Activated naive CD8-positive, alpha-beta T cell (primary cell): ENCODE data around the gene WDR33.
A peak's percentile ranks its signal among the peaks of the same experiment; 100 is the strongest.

Experiments
- H3K27ac Mint-ChIP-seq: one replicate; pipeline ENCODE4 v1.8.0; 2021; ENCODE audit warnings: mixed read lengths
- H3K27me3 Mint-ChIP-seq: one replicate; pipeline ENCODE4 v1.8.0; 2021; ENCODE audit warnings: mixed read lengths
- H3K36me3 Mint-ChIP-seq: one replicate; pipeline ENCODE4 v1.8.0; 2021; ENCODE audit warnings: mixed read lengths
- H3K4me1 Mint-ChIP-seq: one replicate; pipeline ENCODE4 v1.8.0; 2021; ENCODE audit warnings: low read depth, mixed read lengths
- H3K4me3 Mint-ChIP-seq: one replicate; pipeline ENCODE4 v1.8.0; 2021; ENCODE audit warnings: mild to moderate bottlenecking, mixed read lengths
- H3K9me3 Mint-ChIP-seq: one replicate; pipeline ENCODE4 v1.8.0; 2021; ENCODE audit warnings: low read depth, mixed read lengths

WDR33 gene

DNA sequence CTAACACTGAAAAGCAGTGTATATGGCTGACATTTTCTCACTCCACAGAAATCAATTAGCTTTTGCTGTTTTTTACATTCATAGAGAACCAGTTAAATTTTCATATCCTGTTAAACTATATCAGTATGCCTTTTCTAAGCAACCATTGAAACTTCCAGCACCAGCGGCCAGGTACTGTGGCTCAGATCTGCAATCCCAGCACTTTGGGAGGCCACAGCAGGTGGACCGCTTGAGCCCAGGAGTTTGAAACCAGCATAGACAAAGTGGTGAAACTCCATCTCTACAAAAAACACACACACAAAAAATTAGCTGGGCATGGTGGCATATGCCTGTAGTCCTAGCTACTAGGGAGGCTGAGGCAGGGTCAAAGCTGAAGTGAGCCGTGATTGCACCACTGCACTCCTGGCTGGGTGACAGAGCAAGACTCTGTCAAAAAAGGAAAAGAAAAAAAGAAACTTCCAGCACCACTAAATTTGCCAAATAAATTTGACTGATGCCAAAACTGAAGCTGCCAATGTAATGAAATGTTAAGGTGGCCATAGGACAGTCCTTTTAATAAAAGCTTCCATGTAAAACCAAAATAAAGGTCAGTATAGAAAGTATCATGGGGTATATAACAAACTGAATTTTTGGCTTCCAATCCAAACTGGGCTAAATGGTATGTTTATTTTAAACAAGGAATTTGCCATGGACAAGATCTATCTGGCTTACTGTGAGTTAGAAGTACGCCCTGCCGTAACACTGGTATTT is 106.2 kb downstream of the WDR33 start:
- Mint-ChIP-seq H3K27ac (peak overlapping the region; percentile 46), H3K4me3 (peak overlapping the region; percentile 66), H3K9me3 (no peaks in the 10 kb centered on the region), H3K36me3 (peaks cover 17% of the 10 kb centered on the region), H3K27me3 (no peaks in the 10 kb centered on the region), H3K4me1 (peaks cover 44% of the 10 kb centered on the region)

DNA sequence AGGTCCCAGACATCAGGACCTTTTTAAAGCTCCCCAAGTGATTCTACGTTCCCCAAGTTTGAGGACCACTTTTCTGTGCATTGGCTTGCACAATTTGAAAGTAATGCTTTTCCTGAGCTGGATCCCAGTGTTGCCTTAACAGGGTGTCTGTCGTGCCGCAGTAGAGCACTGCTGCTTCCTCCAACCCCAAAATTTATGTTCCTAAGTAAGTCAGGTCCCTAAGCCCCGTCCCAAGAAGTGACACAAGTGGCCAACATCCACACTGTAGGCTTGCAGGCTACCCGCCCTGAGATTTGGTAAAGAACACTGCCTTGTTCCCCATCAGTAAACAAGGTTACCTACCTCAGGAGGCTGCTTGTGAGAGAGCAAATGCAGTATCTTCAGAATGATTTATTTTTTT is 107.7 kb downstream of the WDR33 start:
- Mint-ChIP-seq H3K27ac (peak overlapping the region; percentile 46), H3K4me3 (peak overlapping the region; percentile 90), H3K9me3 (no peaks in the 10 kb centered on the region), H3K27me3 (no peaks in the 10 kb centered on the region), H3K36me3 (peaks cover 14% of the 10 kb centered on the region), H3K4me1 (peaks cover 44% of the 10 kb centered on the region)

DNA sequence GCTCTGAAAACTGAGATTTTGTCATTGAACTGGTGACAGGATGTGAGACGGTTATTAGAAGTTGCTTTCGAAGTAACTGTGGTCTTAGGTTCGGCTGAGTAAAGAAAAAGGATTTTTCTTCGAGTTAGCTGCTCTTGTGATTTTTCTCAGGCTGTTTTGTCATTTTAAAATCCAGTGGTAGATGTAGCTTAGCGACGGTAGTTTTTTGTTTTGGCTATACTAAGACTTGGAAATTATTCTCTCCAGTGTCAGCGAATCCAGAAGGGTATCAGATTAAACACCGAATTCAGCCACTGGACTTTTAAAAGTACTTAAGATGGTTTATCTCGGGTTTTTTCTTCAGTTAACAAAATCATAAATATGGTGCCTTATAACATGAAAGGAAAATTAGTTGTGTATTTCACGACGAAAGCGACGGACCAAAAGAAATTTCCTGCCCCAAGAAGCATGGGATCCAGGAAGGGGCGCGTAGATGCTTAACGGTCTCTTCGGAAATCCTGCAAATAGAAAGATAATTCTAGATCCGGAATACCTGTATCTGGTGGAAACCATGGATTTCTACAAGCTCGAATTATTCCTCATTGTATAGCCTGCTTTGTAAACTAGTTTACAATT is 108.5 kb downstream of the WDR33 start:
- H3K9me3 Mint-ChIP-seq = no peaks in the 10 kb centered on the region
- peak overlapping the region; percentile 90 for H3K4me3 Mint-ChIP-seq
- H3K27ac Mint-ChIP-seq = peak overlapping the region; percentile 92
- H3K27me3 Mint-ChIP-seq = no peaks in the 10 kb centered on the region
- peaks cover 44% of the 10 kb centered on the region for H3K4me1 Mint-ChIP-seq
- H3K36me3 Mint-ChIP-seq = peaks cover 14% of the 10 kb centered on the region

DNA sequence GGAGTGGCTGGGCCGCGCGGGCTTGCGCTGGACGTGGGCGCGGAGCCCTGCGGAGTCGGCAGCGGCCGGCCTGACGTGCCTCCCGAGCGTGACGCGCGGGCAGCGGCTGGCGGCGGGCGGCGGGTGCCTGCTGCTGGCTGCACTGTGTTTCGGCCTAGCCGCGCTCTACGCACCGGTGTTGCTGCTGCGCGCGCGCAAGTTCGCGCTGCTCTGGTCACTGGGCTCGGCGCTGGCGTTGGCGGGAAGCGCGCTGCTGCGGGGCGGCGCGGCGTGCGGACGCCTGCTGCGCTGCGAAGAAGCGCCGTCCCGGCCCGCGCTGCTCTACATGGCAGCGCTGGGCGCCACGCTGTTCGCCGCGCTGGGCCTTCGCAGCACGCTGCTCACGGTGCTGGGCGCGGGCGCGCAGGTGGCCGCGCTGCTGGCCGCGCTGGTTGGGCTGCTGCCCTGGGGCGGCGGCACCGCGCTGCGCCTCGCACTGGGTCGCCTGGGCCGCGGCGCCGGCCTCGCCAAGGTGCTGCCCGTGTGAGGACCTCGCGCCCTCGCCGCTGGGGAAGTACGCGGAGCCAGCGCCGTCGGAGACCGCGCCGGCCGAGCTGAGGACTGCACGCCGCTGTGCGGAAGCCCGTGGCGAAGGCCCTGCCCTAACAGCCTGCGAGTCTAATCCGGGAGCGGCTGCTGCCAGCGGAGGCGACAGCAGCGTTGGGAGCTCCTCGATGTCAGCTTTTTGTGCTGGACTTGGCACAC is 109.1 kb downstream of the WDR33 start:
- H3K36me3 Mint-ChIP-seq = peaks cover 12% of the 10 kb centered on the region
- no peaks in the 10 kb centered on the region for H3K9me3 Mint-ChIP-seq
- H3K4me3 Mint-ChIP-seq = peak overlapping the region; percentile 93
- H3K4me1 Mint-ChIP-seq = peaks cover 44% of the 10 kb centered on the region
- H3K27me3 Mint-ChIP-seq = no peaks in the 10 kb centered on the region
- peak overlapping the region; percentile 92 for H3K27ac Mint-ChIP-seq

DNA sequence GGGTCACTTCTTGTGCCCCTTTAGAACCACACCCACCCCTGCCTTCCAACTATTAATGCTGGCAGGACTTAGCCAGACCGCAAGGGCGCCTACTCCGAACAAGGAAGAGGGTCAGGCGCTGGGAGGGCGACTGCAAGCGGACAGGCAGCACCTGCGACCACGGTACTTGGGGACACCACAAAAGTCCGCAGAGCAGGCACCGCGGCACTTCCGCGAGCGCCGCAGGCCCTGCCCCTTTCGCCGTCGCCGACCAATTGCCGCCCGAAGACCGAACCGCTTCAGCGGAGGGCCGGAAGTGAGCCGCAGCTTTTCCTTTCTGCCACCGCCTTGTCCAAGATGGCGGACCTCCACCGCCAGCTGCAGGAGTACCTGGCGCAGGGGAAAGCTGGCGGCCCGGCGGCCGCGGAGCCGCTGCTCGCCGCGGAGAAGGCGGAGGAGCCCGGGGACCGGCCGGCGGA is 109.7 kb downstream of the WDR33 start, which contains the start of gene SFT2D3:
TSS of gene SFT2D3 (plus strand) at position 305 of the 458 bp plus-strand sequence. CDS start at position 337, 32 bp downstream.
- peak within 1 kb of the TSS; percentile 93 for H3K4me3 Mint-ChIP-seq
- H3K9me3 Mint-ChIP-seq = no peaks in the 10 kb centered on the region
- H3K36me3 Mint-ChIP-seq = peaks cover 12% of the 10 kb centered on the region
- peak within 1 kb of the TSS; percentile 97 for H3K27ac Mint-ChIP-seq
- H3K27me3 Mint-ChIP-seq = no peaks in the 10 kb centered on the region
- peaks cover 44% of the 10 kb centered on the region for H3K4me1 Mint-ChIP-seq

DNA sequence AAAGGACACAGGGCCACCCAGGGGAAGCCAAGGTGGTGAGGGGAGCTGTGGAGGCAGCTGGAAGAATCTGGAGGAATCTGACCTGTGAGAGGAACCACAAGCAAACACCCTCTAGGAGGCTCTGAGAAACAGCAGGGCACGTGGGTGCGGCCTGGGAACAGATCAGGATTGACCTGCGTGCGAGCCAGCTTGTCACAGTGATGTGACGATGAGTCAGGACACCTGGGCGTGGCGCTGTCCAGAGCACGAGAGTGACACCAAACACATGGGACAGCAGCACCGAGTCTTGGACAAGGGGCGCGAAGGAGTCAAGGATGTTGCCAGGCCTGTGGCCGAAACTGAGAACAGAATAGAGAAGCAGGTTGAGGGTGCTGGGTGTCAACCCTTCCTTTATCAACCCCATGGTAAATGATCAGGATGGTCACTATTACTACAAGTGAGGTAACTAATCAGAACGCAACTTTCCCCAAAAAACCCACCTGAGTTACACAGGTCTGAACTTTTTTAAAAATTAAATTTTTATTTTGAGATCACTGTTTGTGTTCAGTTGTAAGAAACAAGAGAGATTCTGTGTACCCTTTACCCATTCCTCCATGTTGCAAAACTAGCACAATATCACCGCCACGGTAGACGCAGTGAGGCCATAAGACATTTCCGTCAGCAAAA is 110.3 kb downstream of the WDR33 start:
- Mint-ChIP-seq H3K4me3 (peak overlapping the region; percentile 93), H3K4me1 (peaks cover 44% of the 10 kb centered on the region), H3K27ac (peak overlapping the region; percentile 97), H3K36me3 (peaks cover 12% of the 10 kb centered on the region), H3K9me3 (no peaks in the 10 kb centered on the region), H3K27me3 (no peaks in the 10 kb centered on the region)

DNA sequence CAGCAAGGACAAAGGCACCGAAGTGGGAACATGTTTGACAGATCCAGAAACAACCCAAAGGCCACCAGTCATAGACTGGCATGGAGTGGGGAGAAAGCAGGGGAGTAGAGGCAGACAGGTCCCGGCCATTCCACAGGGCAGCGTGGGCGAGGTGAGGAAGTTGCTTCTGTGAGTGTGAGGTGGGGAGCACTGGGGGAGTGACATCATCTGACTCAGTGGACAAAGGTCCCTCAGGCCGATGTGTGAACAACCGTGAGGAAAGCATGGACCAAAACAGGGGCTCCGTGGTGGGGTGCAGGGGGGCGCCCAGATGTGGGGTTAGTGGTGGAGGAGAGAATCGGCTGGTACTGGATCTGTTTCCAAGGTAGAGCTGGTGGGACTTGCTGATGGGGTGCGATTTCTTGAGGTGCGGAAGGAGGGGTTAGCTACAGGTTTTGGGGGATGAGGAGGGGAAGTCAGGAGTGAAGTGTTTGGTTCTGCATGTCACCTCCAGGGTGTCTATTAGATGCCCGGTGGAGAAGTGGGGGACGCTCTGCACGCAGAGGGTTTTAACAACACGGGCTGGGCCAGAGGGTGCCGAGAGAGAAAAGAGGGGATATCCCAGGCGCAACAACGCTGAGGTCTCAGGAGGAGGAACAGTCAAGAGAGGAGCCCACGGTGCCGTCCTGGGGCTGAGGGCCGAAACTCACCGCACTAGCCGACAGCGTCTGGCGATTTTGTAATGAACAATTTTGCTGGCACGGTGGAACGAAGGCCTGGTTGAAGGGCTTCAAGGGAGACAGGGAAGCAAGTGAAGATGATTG is 112.2 kb downstream of the WDR33 start:
- peak overlapping the region; percentile 36 for H3K27ac Mint-ChIP-seq
- peaks cover 27% of the 10 kb centered on the region for H3K4me1 Mint-ChIP-seq
- peaks cover 10% of the 10 kb centered on the region for H3K36me3 Mint-ChIP-seq
- H3K9me3 Mint-ChIP-seq = no peaks in the 10 kb centered on the region
- H3K27me3 Mint-ChIP-seq = no peaks in the 10 kb centered on the region
- H3K4me3 Mint-ChIP-seq = no peak overlapping the region

DNA sequence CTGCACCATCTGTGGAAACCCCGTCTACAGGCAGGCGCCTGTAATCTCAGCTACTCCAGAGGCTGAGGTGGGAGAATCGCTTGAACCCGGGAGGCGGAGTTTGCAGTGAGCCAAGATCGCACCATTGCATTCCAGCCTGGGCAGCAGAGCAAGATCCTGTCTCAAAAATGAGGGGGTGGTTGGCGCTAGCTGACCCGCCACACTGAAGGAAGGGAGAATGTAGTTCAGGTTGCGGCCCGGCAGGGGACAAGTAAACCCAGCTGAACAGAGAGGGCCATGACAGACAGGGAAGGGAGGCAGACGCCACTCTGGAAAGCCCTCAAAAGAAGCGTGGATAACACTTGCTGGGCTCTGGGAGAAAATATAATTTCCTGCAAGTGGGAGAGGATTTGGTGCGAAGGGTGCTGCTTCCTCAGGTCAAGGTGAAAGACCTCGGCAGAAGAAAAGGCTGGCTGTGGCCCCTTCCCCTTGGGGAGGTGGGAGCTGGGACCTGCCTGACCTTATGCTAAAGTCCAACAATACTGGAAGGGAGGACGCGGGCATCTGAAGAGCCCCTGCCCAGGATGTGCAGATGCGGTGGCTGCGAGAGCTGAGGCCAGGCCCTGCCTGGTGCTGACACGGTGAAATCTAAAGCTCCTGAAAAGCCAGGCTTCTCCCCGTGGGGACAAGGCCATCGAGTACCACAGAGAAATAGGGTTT is 113.3 kb downstream of the WDR33 start:
- Mint-ChIP-seq H3K27me3 (no peaks in the 10 kb centered on the region), H3K9me3 (no peaks in the 10 kb centered on the region), H3K27ac (no peak overlapping the region), H3K4me1 (peaks cover 18% of the 10 kb centered on the region), H3K4me3 (no peak overlapping the region), H3K36me3 (peaks cover 10% of the 10 kb centered on the region)

DNA sequence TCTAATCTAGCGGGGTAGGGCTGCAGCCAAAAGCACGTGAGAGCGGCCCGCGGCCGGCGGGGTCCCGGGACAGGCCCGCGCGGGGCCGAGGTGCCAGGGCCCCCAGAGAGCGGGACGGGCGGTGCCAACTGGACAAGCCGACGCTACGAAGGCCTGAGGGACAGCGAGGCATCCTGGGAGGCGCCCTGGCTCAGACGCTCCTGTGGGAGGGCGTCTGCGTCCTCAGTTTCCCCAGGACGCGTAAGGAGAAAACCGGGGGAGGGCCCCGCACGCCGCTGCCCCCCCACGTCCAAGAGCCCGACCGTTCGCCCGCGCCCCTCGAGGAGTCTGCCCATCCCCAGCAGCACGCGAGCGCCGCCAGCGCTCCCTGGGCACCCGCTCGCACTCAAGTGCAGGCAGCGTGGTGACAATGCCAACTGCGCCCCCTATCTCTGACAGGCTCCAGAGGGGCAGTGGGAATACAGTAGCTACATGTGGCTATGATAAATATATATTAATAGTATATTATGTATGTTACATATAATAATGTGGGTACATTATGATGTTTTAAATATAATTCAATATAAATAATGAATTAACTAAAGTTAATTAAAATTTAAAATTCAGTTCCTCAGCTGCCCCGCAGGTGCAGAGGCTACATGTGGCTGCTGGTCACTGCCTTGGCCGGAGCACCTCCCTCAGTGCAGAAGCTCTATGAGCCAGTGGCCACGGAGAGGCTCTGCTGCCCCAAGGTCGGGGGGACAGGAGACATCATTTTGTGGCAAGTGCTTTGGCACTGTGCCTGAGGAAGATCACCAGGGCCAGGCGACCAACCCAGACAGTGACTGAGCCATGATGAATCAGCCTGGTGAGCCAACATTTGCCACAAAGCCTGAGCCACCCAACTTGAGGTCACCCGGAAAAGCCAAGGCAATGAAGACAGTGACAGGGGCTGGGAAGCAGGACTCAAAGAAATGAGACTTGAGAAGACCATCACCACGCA is 115.2 kb downstream of the WDR33 start:
- Mint-ChIP-seq H3K4me1 (peaks cover 7% of the 10 kb centered on the region), H3K4me3 (no peak overlapping the region), H3K27ac (no peak overlapping the region), H3K27me3 (no peaks in the 10 kb centered on the region), H3K9me3 (peaks cover 9% of the 10 kb centered on the region), H3K36me3 (peaks cover 11% of the 10 kb centered on the region)

DNA sequence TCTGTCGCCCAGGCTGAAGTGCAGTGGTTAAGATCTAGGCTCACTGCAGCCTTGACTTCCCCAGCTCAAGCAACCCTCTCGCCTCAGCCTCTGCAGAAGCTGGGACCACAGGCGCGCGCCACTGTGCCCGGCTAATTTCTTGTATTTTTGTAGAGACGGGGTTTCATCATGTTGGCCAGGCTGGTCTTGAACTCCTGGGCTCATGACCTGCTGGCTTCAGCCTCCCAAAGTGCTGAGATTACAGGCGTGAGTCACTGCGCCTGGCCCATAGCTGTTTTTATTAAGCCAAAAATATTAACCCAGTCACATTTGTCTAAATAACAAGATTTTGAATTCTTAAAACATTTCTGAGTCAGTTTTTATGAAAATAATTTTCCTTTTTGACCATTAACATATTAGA is 116.0 kb downstream of the WDR33 start:
- H3K4me1 Mint-ChIP-seq = no peaks in the 10 kb centered on the region
- no peak overlapping the region for H3K27ac Mint-ChIP-seq
- H3K36me3 Mint-ChIP-seq = peaks cover 11% of the 10 kb centered on the region
- no peaks in the 10 kb centered on the region for H3K27me3 Mint-ChIP-seq
- no peak overlapping the region for H3K4me3 Mint-ChIP-seq
- peaks cover 9% of the 10 kb centered on the region for H3K9me3 Mint-ChIP-seq

DNA sequence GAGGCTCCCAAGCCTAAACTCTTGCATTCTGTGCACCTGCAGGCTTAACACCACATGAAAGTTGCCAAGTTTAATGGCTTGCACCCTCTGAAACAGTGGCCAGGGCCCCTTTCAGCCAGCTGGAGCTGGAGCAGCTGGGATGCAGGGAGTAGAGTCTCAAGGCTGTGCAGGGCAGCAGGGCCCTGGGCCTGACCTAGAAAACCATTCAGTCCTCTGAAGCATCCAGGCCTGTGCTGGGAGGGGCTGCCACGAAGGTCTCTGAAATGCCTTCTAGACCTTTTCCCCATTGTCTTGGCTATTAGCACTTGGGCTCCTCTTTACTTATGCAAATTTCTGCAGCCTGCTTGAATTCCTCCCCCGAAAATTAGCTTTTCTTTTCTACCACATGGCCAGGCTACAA is 120.3 kb downstream of the WDR33 start:
- Mint-ChIP-seq H3K9me3 (peaks cover 13% of the 10 kb centered on the region), H3K4me3 (no peak overlapping the region), H3K27ac (no peak overlapping the region), H3K4me1 (no peaks in the 10 kb centered on the region), H3K36me3 (peaks cover 10% of the 10 kb centered on the region), H3K27me3 (peaks cover 1% of the 10 kb centered on the region)

DNA sequence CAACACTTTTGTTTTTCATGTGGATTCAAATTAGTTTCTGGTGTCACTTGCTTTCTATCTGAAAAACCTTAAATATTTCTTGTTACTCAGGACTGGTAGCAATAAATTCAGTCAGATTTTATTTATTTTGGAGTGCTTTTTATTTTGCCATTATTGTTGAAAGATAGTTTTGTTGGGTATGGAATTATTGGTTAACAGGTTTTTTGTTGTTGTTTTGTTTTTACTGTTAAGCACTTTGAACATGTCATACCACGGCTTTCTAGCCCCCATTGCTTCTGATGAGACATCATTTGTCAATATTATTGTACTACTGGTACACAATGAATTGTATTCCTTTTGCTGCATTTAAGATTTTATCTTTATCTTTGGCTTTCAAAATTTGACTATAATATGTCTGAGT is 122.6 kb downstream of the WDR33 start:
- Mint-ChIP-seq H3K4me3 (no peak overlapping the region), H3K4me1 (no peaks in the 10 kb centered on the region), H3K9me3 (peaks cover 13% of the 10 kb centered on the region), H3K36me3 (peaks cover 10% of the 10 kb centered on the region), H3K27me3 (peaks cover 1% of the 10 kb centered on the region), H3K27ac (no peak overlapping the region)
